D721Med (cell line): ENCODE measurements around the gene DACT2.
"Not testable (repeated sequence)": the region's sequence is repeated elsewhere in the genome, so short reads cannot be mapped to it uniquely, and the experiment has no call there.

Experiments
- DNase-seq: peaks from one replicate; pipeline ENCODE4 v3.0.0; 2011; ENCODE audit warnings: low spot score; ENCODE audit not compliant: insufficient read length
- FAIRE-seq: peaks from 2 replicates; lab custom pipeline; 2011; peaks lifted over from hg19 to GRCh38; lab: Jason Lieb, UNC
- CTCF ChIP-seq: IDR thresholded peaks from 2 replicates; pipeline ENCODE4 v1.5.1; 2012; ENCODE audit warnings: mild to moderate bottlenecking, control low read depth; ENCODE audit not compliant: insufficient read depth; ENCODE audit errors: missing control alignments

DACT2 gene

GRCh38 chr6:168314948-168315347, 4.6 kb downstream of the DACT2 start:
- no peak for FAIRE-seq
- DNase-seq: no peak
- no peak for TF ChIP-seq CTCF

- DNase-seq (no peak), FAIRE-seq (no peak)
- TF ChIP-seq CTCF: no peak
These were observed 5.6 kb downstream of the DACT2 start for GRCh38 chr6:168314021-168314420.

- no peak for TF ChIP-seq CTCF
- no peak for FAIRE-seq
- no peak for DNase-seq
These were observed 6.1 kb downstream of the DACT2 start for GRCh38 chr6:168313431-168314011.

- not testable (repeated sequence) for DNase-seq, FAIRE-seq
These were observed 7.5 kb downstream of the DACT2 start for GRCh38 chr6:168312125-168312507.

GRCh38 chr6:168311410-168312124, 8.0 kb downstream of the DACT2 start:
- no peak for TF ChIP-seq CTCF

GRCh38 chr6:168310945-168311344, 8.6 kb downstream of the DACT2 start:
- DNase-seq (no peak), FAIRE-seq (no peak)
- TF ChIP-seq CTCF: no peak

More at GRCh38 chr6:168311410-168312124, 8.0 kb downstream of the DACT2 start:
- FAIRE-seq (no peak), DNase-seq (no peak)

GRCh38 chr6:168310403-168310802, 9.2 kb downstream of the DACT2 start:
- DNase-seq: no peak
- TF ChIP-seq CTCF: no peak
- FAIRE-seq: no peak

- no peak for DNase-seq
- no peak for TF ChIP-seq CTCF
- no peak for FAIRE-seq
These were observed 9.6 kb downstream of the DACT2 start for GRCh38 chr6:168309997-168310396.
